Measurements from ENCODE around the gene LTB4R2.
A peak's percentile ranks its signal among the peaks of the same experiment; 100 is the strongest.

DNA sequence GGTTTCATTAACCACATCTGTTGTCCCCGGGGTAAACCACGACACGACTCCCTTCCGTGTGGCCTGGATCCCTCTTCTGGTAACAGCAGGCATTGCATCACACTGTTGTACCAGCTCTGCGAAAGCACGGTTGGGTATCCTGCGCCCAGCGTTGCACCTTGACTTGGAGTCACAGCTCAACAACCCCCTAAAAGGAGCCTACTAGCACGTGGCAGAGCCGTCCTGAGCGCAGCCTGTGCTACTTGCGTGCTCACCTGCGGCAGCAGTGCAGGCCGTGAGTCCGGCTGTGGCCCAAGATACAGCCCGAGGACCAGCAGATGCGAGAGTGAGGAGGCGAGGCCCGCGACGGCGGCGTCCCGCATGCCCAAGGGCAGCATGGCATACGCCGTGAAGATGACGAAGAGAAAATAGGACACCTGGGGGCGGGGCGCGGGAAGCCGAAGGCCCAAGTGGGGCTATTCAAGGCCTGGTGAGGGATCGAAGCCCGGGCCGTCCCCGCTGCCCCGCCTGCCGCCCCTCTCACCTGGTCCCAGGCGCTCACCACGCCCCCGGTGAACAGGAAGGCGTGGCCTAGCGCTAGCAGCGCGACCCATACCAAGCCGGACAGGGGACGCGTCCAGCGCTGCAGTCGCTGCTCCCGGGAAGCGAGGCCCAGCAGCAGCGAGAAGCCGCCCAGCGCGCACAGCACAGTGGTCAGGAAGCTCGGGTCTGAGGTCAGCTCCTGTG lies 22.5 kb downstream of the LTB4R2 start:
- peak; percentile 53 to 87 (median 73) for TF ChIP-seq CTCF (IDR thresholded peaks at IDR 0.05)
- TF ChIP-seq POLR2A (IDR thresholded peaks at IDR 0.05) = no peak
